ENCODE measurements around the gene CAST. TPM values are rescaled to one million over a fixed set of nuclear protein-coding genes. Genes with fewer than 3 reads are reported as not detected.

The CAST gene
- total RNA-seq, 1 experiment from 2014 or later, result 52.3 TPM

DNA sequence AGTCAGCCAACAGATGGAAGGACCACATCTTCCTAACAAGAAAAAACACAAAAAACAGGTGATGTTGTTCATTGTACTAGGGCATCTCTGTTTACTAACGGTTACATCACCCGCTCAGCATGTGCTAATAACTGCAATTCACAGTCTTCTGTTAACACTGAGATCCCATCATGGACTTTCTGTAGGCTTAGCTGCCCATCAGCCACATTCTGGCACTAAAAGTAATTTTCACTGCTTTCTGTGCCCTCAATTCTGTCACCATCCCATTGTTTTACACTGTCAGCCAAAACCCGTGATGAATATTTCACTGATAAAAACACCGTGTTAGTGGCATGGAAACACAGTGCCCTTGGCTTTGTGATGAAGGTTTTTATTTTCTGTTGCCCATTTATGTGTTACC lies 64.6 kb downstream of the CAST start:
- Histone ChIP-seq H4K5ac (ENCODE audit: insufficient read length, low read depth, low read length) (no peak overlapping the region), H2AK5ac (ENCODE audit: insufficient read length, low read length) (no peak overlapping the region), H3K14ac (ENCODE audit: insufficient read depth, low read length) (no peak overlapping the region), H3K27ac (ENCODE audit: insufficient read length, low read depth, low read length) (no peak overlapping the region), H2BK12ac (ENCODE audit: insufficient read length, low read depth, low read length) (no peak overlapping the region), H3K27me3 (ENCODE audit: insufficient read depth, low read length) (no peaks in the 10 kb centered on the region; the same call in 1 of the 2 replicates), H3K79me2 (ENCODE audit: insufficient read depth, low read length) (no peaks in the 10 kb centered on the region), H3K4me2 (ENCODE audit: insufficient read depth, insufficient read length, low read length) (no peak overlapping the region), H4K91ac (ENCODE audit: insufficient read length, low read depth, low read length) (no peak overlapping the region), H3K9me3 (ENCODE audit: control insufficient read depth, low read depth, low read length) (no peaks in the 10 kb centered on the region), H2BK20ac (ENCODE audit: low read depth, low read length, poor library complexity, severe bottlenecking) (no peak overlapping the region), H2AFZ (ENCODE audit: low read length) (no peak overlapping the region), H2BK5ac (ENCODE audit: insufficient read length, low read length) (no peak overlapping the region), H2BK120ac (ENCODE audit: low read depth, low read length, poor library complexity, severe bottlenecking) (no peak overlapping the region), H3K4me1 (ENCODE audit: insufficient read depth, low read length) (no peaks in the 10 kb centered on the region), H3K4ac (ENCODE audit: low read depth, low read length) (no peak overlapping the region), H3K9ac (ENCODE audit: extremely low read depth, insufficient read length, low read length) (no peak overlapping the region), H3K56ac (ENCODE audit: insufficient read length, low read depth, low read length) (no peak overlapping the region), H4K8ac (replicated peaks; ENCODE audit: insufficient read length, low read depth, low read length) (no peak overlapping the region), H4K20me1 (ENCODE audit: control insufficient read depth, insufficient read depth, insufficient read length) (no peaks in the 10 kb centered on the region), H3K23me2 (ENCODE audit: insufficient read length, low read depth, low read length, poor library complexity, severe bottlenecking) (no peaks in the 10 kb centered on the region), H3K79me1 (ENCODE audit: insufficient read depth, low read depth, low read length, poor library complexity, severe bottlenecking) (no peaks in the 10 kb centered on the region), H2BK15ac (ENCODE audit: low read depth, low read length) (no peak overlapping the region), H3K23ac (ENCODE audit: insufficient read length, low read depth, low read length) (no peak overlapping the region), H3K18ac (ENCODE audit: insufficient read length, low read depth, low read length) (no peak overlapping the region), H3T11ph (ENCODE audit: low read length) (no peak overlapping the region)
- H3K27ac Mint-ChIP-seq, result no peak overlapping the region
- H3K9me3 Mint-ChIP-seq, result no peaks in the 10 kb centered on the region
- DNase-seq, result no peak
- peaks cover 0 to 2% (median 0%) of the 10 kb centered on the region in 3 experiments; a peak in 2 of 7 replicates for H3K36me3 Mint-ChIP-seq (ENCODE audit: insufficient read depth in 1 of 3, low read depth in 3 of 3)
- TF ChIP-seq, protein P1, sequence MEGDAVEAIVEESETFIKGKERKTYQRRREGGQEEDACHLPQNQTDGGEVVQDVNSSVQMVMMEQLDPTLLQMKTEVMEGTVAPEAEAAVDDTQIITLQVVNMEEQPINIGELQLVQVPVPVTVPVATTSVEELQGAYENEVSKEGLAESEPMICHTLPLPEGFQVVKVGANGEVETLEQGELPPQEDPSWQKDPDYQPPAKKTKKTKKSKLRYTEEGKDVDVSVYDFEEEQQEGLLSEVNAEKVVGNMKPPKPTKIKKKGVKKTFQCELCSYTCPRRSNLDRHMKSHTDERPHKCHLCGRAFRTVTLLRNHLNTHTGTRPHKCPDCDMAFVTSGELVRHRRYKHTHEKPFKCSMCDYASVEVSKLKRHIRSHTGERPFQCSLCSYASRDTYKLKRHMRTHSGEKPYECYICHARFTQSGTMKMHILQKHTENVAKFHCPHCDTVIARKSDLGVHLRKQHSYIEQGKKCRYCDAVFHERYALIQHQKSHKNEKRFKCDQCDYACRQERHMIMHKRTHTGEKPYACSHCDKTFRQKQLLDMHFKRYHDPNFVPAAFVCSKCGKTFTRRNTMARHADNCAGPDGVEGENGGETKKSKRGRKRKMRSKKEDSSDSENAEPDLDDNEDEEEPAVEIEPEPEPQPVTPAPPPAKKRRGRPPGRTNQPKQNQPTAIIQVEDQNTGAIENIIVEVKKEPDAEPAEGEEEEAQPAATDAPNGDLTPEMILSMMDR (conservative IDR thresholded peaks at IDR 0.05), result no peak
- WGBS (ENCODE audit: extremely low coverage, insufficient read length, low lambda C conversion rate), result no CpG with 5 or more reads among the region's 4 CpGs
- no peaks in the 10 kb centered on the region; a peak in 1 of 4 replicates for H3K4me1 Mint-ChIP-seq
- H3K4me3 Mint-ChIP-seq, result no peak overlapping the region
- H3K27me3 Mint-ChIP-seq (ENCODE audit: low read depth), result no peaks in the 10 kb centered on the region

All from H9 (cell line).